DOHH2 (cell line): Measurements from ENCODE around the gene PLBD2.

Experiments
- H3F3A ChIP-seq: fragments of 200-600 bp; sonication (generic), shearing (Covaris generic); 2 replicates; pipeline ENCODE4 v1.6.0; 2016; ENCODE audit warnings: antibody characterized with exemption, mild to moderate bottlenecking; ENCODE audit not compliant: control insufficient read depth, insufficient read depth
- H3K27ac ChIP-seq: fragments of 200-600 bp; sonication (generic); 2 replicates; pipeline ENCODE4 v1.5.1; 2014; ENCODE audit warnings: low read depth, mild to moderate bottlenecking, low read length, moderate library complexity
- H3K27me3 ChIP-seq: fragments of 200-600 bp; sonication (generic); 2 replicates; pipeline ENCODE4 v1.6.1; 2014; ENCODE audit warnings: mild to moderate bottlenecking, low read length, mixed read lengths; ENCODE audit not compliant: control insufficient read depth
- H3K36me3 ChIP-seq: fragments of 200-600 bp; sonication (generic); 2 replicates; pipeline ENCODE4 v1.6.1; 2014; ENCODE audit warnings: mild to moderate bottlenecking, low read length, moderate library complexity, mixed read lengths; ENCODE audit not compliant: control insufficient read depth
- H3K4me1 ChIP-seq: fragments of 200-600 bp; sonication (generic); 2 replicates; pipeline ENCODE4 v1.6.1; 2014; ENCODE audit warnings: mild to moderate bottlenecking, low read length, mixed read lengths; ENCODE audit not compliant: control insufficient read depth
- H3K4me2 ChIP-seq: fragments of 200-600 bp; sonication (generic); 2 replicates; pipeline ENCODE4 v1.6.0; 2014; ENCODE audit warnings: mild to moderate bottlenecking, low read length, moderate library complexity
- H3K4me3 ChIP-seq: fragments of 200-600 bp; sonication (generic); 2 replicates; pipeline ENCODE4 v1.5.1; 2014; ENCODE audit warnings: mild to moderate bottlenecking, low read length, mixed read lengths
- H3K79me2 ChIP-seq: fragments of 200-600 bp; sonication (generic); 2 replicates; pipeline ENCODE4 v1.6.1; 2014; ENCODE audit warnings: mild to moderate bottlenecking, low read length, mixed read lengths; ENCODE audit not compliant: control insufficient read depth
- H3K9me2 ChIP-seq: fragments of 200-600 bp; sonication (generic); replicated peaks from 2 replicates; pipeline ENCODE4 v1.6.1; 2014; ENCODE audit warnings: mild to moderate bottlenecking, low read length, mixed read lengths; ENCODE audit not compliant: control insufficient read depth
- H3K9me3 ChIP-seq: fragments of 200-600 bp; sonication (generic); 2 replicates; pipeline ENCODE4 v1.6.1; 2014; ENCODE audit warnings: antibody characterized with exemption, low read length, mixed read lengths; ENCODE audit not compliant: control insufficient read depth, insufficient read depth
- H4K20me1 ChIP-seq: fragments of 200-600 bp; sonication (generic); 2 replicates; pipeline ENCODE4 v1.6.0; 2014; ENCODE audit warnings: low read depth, mild to moderate bottlenecking, antibody characterized with exemption, low read length, moderate library complexity; ENCODE audit not compliant: control insufficient read depth, insufficient read depth
- CTCF ChIP-seq: fragments of 200-600 bp; sonication (generic); IDR thresholded peaks from one replicate; pipeline ENCODE4 v1.5.1; 2014; ENCODE audit warnings: antibody characterized with exemption, mild to moderate bottlenecking, low read depth, low read length; ENCODE audit not compliant: poor library complexity, severe bottlenecking
- EZH2phosphoT487 ChIP-seq: fragments of 200-600 bp; sonication (generic); IDR thresholded peaks from 2 replicates; pipeline ENCODE4 v1.6.1; 2017; ENCODE audit warnings: borderline replicate concordance, mild to moderate bottlenecking, antibody characterized with exemption, low read length, moderate library complexity, mixed read lengths

PLBD2 gene

GRCh38 chr12:113341535-113341934 is 16.9 kb upstream of the PLBD2 start:
- Histone ChIP-seq H4K20me1 (no peaks in the 10 kb centered on the region), H3K79me2 (no peaks in the 10 kb centered on the region), H3K27ac (no peak overlapping the region), H3K27me3 (peaks cover 8% of the 10 kb centered on the region; the same call in 1 of the 2 replicates), H3K4me2 (no peak overlapping the region), H3K9me3 (no peaks in the 10 kb centered on the region), H3F3A (no peaks in the 10 kb centered on the region), H3K4me3 (no peak overlapping the region), H3K36me3 (no peaks in the 10 kb centered on the region), H3K9me2 (no peaks in the 10 kb centered on the region), H3K4me1 (no peaks in the 10 kb centered on the region)
- TF ChIP-seq EZH2phosphoT487 (no peak), CTCF (no peak)

GRCh38 chr12:113345318-113345717 is 13.1 kb upstream of the PLBD2 start:
- Histone ChIP-seq H3K4me3 (no peak overlapping the region), H4K20me1 (no peaks in the 10 kb centered on the region), H3K27ac (no peak overlapping the region), H3K79me2 (no peaks in the 10 kb centered on the region), H3K4me1 (no peaks in the 10 kb centered on the region), H3K9me2 (no peaks in the 10 kb centered on the region), H3K4me2 (no peak overlapping the region), H3K27me3 (peaks cover 22% of the 10 kb centered on the region; the same call in 1 of the 2 replicates), H3K9me3 (no peaks in the 10 kb centered on the region), H3F3A (no peaks in the 10 kb centered on the region), H3K36me3 (no peaks in the 10 kb centered on the region)
- TF ChIP-seq CTCF (no peak), EZH2phosphoT487 (no peak)

- H3K4me1 ChIP-seq, result no peaks in the 10 kb centered on the region
- peaks cover 22% of the 10 kb centered on the region; the same call in 1 of the 2 replicates for H3K27me3 ChIP-seq
- H3K4me2 ChIP-seq, result no peak overlapping the region
- H3K36me3 ChIP-seq, result no peaks in the 10 kb centered on the region
- H3K9me3 ChIP-seq, result no peaks in the 10 kb centered on the region
- H3K4me3 ChIP-seq, result no peak overlapping the region
- no peak overlapping the region for H3K27ac ChIP-seq
- H4K20me1 ChIP-seq, result no peaks in the 10 kb centered on the region
- no peaks in the 10 kb centered on the region for H3K79me2 ChIP-seq
- H3K9me2 ChIP-seq, result no peaks in the 10 kb centered on the region
- no peak for TF ChIP-seq EZH2phosphoT487
- TF ChIP-seq CTCF, result no peak
- no peaks in the 10 kb centered on the region for H3F3A ChIP-seq
Observed at GRCh38 chr12:113346353-113346752, 12.0 kb upstream of the PLBD2 start.
